ENCODE data around the gene ABLIM2.

Gene ABLIM2

DNA sequence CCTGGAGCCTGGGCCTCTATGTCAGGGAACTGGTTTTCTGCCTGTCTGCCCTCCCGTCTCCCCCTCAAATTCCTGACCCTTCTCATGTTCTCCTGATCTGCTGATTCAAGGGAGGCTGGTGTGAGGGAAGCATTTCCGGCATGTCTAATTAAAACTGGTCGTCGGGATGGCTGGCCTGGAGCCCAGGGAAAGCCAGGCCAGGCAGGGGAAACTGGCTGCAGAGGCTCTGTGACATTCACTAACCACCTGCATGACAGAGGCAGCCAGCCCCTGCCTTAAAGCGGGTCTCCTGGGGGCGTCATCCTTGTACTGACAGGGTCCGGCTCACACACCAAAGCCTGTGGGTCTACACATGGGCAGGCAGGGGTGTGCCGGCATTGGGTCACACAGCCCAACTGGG lies 35.2 kb downstream of the ABLIM2 start:
- TF ChIP-seq SPI1 (IDR thresholded peaks at IDR 0.05; ENCODE audit: borderline replicate concordance, low read depth) (no peak), POLR2AphosphoS5 (IDR thresholded peaks at IDR 0.05; ENCODE audit: low read depth) (no peak)
- TF ChIP-seq, protein P1, sequence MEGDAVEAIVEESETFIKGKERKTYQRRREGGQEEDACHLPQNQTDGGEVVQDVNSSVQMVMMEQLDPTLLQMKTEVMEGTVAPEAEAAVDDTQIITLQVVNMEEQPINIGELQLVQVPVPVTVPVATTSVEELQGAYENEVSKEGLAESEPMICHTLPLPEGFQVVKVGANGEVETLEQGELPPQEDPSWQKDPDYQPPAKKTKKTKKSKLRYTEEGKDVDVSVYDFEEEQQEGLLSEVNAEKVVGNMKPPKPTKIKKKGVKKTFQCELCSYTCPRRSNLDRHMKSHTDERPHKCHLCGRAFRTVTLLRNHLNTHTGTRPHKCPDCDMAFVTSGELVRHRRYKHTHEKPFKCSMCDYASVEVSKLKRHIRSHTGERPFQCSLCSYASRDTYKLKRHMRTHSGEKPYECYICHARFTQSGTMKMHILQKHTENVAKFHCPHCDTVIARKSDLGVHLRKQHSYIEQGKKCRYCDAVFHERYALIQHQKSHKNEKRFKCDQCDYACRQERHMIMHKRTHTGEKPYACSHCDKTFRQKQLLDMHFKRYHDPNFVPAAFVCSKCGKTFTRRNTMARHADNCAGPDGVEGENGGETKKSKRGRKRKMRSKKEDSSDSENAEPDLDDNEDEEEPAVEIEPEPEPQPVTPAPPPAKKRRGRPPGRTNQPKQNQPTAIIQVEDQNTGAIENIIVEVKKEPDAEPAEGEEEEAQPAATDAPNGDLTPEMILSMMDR (IDR thresholded peaks at IDR 0.05; ENCODE audit: insufficient read depth, low read length), result no peak
- TF ChIP-seq, protein P2, sequence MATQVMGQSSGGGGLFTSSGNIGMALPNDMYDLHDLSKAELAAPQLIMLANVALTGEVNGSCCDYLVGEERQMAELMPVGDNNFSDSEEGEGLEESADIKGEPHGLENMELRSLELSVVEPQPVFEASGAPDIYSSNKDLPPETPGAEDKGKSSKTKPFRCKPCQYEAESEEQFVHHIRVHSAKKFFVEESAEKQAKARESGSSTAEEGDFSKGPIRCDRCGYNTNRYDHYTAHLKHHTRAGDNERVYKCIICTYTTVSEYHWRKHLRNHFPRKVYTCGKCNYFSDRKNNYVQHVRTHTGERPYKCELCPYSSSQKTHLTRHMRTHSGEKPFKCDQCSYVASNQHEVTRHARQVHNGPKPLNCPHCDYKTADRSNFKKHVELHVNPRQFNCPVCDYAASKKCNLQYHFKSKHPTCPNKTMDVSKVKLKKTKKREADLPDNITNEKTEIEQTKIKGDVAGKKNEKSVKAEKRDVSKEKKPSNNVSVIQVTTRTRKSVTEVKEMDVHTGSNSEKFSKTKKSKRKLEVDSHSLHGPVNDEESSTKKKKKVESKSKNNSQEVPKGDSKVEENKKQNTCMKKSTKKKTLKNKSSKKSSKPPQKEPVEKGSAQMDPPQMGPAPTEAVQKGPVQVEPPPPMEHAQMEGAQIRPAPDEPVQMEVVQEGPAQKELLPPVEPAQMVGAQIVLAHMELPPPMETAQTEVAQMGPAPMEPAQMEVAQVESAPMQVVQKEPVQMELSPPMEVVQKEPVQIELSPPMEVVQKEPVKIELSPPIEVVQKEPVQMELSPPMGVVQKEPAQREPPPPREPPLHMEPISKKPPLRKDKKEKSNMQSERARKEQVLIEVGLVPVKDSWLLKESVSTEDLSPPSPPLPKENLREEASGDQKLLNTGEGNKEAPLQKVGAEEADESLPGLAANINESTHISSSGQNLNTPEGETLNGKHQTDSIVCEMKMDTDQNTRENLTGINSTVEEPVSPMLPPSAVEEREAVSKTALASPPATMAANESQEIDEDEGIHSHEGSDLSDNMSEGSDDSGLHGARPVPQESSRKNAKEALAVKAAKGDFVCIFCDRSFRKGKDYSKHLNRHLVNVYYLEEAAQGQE (IDR thresholded peaks at IDR 0.05; ENCODE audit: insufficient replicate concordance, low read depth), result no peak
- no peak overlapping the region for H3K27ac ChIP-seq (replicated peaks)
- no peaks in the 10 kb centered on the region for H3K27me3 ChIP-seq (ENCODE audit: insufficient read depth, poor library complexity, severe bottlenecking)

DNA sequence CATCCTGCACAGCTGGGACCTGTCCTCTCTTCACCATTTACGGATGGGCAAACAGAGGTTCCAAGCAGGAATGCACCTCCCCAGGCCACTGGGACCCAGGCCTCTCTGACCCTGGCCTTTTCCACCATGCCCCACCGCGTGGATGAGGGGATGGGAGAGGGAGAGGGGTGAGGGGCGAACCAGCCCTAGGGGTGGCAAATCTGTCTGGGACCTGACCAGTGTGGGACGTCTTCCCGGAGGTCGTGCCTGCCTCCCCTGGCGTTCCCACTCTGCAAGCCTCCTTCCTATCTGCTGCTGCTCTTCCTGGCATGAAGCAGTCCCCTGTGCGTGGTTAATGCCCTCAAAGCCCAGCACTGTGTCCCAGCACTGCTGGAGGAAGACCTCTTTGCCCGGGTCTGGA lies 35.9 kb downstream of the ABLIM2 start:
- H3K4me3 ChIP-seq (replicated peaks; ENCODE audit: insufficient read depth, low read length), result no peak overlapping the region
- H3K27me3 ChIP-seq (ENCODE audit: insufficient read depth, poor library complexity, severe bottlenecking), result no peaks in the 10 kb centered on the region
- no peak overlapping the region for H3K27ac ChIP-seq (replicated peaks)
- TF ChIP-seq, protein P1 (IDR thresholded peaks at IDR 0.05; ENCODE audit: insufficient read depth, low read length), result no peak
- TF ChIP-seq, protein P2 (IDR thresholded peaks at IDR 0.05; ENCODE audit: insufficient replicate concordance, low read depth), result no peak
- TF ChIP-seq SPI1 (IDR thresholded peaks at IDR 0.05; ENCODE audit: borderline replicate concordance, low read depth) (no peak), POLR2AphosphoS5 (IDR thresholded peaks at IDR 0.05; ENCODE audit: low read depth) (no peak), GABPA (IDR thresholded peaks at IDR 0.05; ENCODE audit: low read depth) (no peak)
- no peak for DNase-seq (ENCODE audit: low read depth in 1 of 2, low spot score in 1 of 2)

More for the DNA sequence above, 35.2 kb downstream of the ABLIM2 start:
- DNase-seq (ENCODE audit: low read depth in 1 of 2, low spot score in 1 of 2), result no peak
- H3K4me3 ChIP-seq (replicated peaks; ENCODE audit: insufficient read depth, low read length), result no peak overlapping the region

DNA sequence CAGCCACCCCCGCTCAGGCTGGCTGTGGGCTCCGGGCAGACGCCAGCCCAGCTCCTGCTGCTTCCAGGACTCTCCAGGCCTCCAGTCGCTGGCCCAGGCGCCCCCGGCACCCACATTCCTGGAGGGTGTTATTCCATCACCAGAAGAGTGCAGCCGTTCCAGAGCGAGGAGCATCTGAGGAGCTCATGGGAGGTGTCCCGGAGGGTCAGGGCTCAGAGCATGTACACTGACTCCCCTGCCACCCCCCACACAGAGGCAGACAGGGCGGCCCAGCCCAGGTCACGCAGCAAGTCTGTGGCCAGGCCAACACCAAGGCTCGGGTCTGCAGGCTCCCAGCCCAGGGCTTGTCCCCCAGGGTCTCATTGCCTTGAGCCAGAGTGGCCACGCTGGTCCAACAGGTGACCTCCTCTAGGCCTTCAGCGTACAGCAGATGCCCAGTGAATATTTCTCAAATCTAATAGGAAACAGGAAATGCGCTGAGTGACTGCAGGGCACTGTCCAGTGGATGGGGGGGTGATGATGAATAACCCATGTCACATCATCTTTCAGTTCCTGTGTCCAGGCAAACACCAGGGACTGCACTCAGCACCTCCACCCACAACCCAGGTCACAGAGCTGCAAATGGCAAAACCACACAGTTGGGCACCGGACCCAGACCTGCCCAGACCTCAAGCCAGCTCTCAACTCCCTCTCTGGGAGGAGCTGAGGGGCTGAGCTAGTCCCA lies 37.2 kb downstream of the ABLIM2 start:
- H3K4me3 ChIP-seq (replicated peaks; ENCODE audit: insufficient read depth, low read length), result no peak overlapping the region
- no peak overlapping the region for H3K27ac ChIP-seq (replicated peaks)
- TF ChIP-seq, protein P1 (IDR thresholded peaks at IDR 0.05; ENCODE audit: insufficient read depth, low read length), result no peak
- no peak for TF ChIP-seq SPI1 (IDR thresholded peaks at IDR 0.05; ENCODE audit: borderline replicate concordance, low read depth)
- TF ChIP-seq GABPA (IDR thresholded peaks at IDR 0.05; ENCODE audit: low read depth), result no peak
- no peak for TF ChIP-seq POLR2AphosphoS5 (IDR thresholded peaks at IDR 0.05; ENCODE audit: low read depth)
- TF ChIP-seq, protein P2 (IDR thresholded peaks at IDR 0.05; ENCODE audit: insufficient replicate concordance, low read depth), result no peak
- no peaks in the 10 kb centered on the region for H3K27me3 ChIP-seq (ENCODE audit: insufficient read depth, poor library complexity, severe bottlenecking)
- DNase-seq (ENCODE audit: low read depth in 1 of 2, low spot score in 1 of 2), result no peak
